ENCODE data around the gene GALNT14.

GALNT14 gene

DNA sequence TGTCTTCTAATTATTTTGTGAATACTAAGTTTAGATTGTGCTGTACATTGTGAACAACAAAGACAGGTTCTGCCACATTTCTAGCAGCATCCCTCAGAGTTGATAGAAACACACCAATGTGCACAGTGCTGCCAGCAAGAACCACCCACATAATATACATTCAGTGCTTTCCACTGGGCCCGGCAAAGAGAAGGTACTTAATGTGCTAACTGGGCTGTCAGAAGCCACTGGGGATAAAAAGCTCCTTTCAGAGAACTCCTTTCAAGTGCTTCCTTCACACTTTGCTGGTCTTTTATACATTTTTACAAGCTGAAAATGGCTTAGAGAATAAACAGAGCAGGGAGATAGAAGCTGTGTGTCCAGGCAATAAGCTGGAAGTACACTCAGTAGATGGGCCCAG is 273.0 kb downstream of the GALNT14 start:
- no peaks in the 10 kb centered on the region for H3K9me3 Mint-ChIP-seq
- no peak overlapping the region for H3K4me3 Mint-ChIP-seq
- intact Hi-C loops (cut with micrococcal nuclease) = no loop called here
- H3K27ac Mint-ChIP-seq = no peak overlapping the region
- peaks cover 7% of the 10 kb centered on the region for H3K27me3 Mint-ChIP-seq
- H3K4me1 Mint-ChIP-seq (ENCODE audit: low read depth) = peaks cover 19% of the 10 kb centered on the region
- H3K36me3 Mint-ChIP-seq (ENCODE audit: low read depth) = no peaks in the 10 kb centered on the region

DNA sequence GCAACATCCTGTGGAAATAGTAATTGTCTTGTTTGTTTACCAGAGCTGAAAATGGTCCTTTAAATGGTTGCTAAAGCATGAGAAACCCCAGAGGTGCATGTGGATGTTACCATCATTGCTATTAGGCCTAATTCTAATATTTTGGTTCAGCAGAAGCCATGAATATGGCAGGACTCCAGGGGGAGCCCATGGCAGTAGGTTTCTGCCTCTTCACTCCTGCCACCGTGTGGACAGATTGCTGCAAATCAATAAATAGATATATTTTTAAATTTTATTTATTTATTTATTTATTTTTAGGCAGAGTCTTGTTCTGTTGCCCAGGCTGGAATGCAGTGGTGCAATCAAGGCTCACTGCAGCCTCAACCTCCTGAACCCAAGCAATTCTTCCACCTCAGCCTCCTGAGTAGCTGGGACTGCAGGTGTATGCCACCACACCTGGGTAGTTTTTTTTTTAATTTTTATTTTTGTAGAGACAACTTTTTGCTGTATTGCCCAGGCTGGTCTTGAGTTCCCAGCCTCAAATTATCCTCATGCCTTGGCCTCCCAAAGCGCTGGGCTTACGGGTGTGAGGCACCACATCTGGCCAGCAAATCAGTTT is 276.1 kb downstream of the GALNT14 start:
- intact Hi-C loops (cut with micrococcal nuclease) = loop anchor here (1.0 kb wide), 2 partner anchors 148 to 308 kb away; no protein-coding TSS in a partner anchor
- H3K27ac Mint-ChIP-seq = no peak overlapping the region
- H3K4me1 Mint-ChIP-seq (ENCODE audit: low read depth) = peaks cover 18% of the 10 kb centered on the region
- no peaks in the 10 kb centered on the region for H3K36me3 Mint-ChIP-seq (ENCODE audit: low read depth)
- no peak overlapping the region for H3K4me3 Mint-ChIP-seq
- peaks cover 7% of the 10 kb centered on the region for H3K27me3 Mint-ChIP-seq
- H3K9me3 Mint-ChIP-seq = no peaks in the 10 kb centered on the region

DNA sequence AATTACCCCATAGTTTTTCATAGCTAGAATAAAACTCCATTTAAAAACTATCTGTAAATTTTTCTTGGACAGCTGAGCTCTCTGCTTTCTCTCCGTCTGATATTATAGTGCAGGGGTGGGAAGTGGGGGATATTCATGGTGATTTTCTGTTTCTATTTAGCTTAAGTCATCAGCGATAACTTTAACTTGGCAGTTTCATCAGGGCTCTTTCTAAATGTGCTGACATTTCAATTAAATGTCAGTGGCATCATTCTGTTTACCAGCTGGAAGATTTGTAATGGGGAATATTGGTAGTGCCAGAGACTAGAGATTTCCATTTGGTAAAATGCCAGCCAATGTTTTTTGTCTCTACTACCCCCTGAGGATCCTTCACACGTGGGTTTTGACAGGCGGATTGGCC is 277.5 kb downstream of the GALNT14 start:
- H3K9me3 Mint-ChIP-seq = no peaks in the 10 kb centered on the region
- H3K4me1 Mint-ChIP-seq (ENCODE audit: low read depth) = peaks cover 4% of the 10 kb centered on the region
- intact Hi-C loops (cut with micrococcal nuclease) = no loop called here
- no peak overlapping the region for H3K27ac Mint-ChIP-seq
- no peaks in the 10 kb centered on the region for H3K36me3 Mint-ChIP-seq (ENCODE audit: low read depth)
- H3K4me3 Mint-ChIP-seq = no peak overlapping the region
- peaks cover 5% of the 10 kb centered on the region for H3K27me3 Mint-ChIP-seq

Data from dendritic cell treated with granulocyte-macrophage colony-stimulating factor and Interleukin-4, amounts not matched to agents 40 ng/mL and 50 ng/mL, for 4 days (primary cell).